Measurements from ENCODE around the gene RND3. TPM values are rescaled to one million over a fixed set of nuclear protein-coding genes. Genes with fewer than 3 reads are reported as not detected.
A peak's percentile ranks its signal among the peaks of the same experiment; 100 is the strongest.

RND3 gene
- total RNA-seq, 4 donors from 2014 or later, result 2.1 to 14.9 (median 12.3) TPM

GRCh38 chr2:150476809-150477302 lies 10.6 kb downstream of the RND3 start:
- TF ChIP-seq CTCF (IDR thresholded peaks at IDR 0.05 in 4 of 5, conservative IDR thresholded peaks at IDR 0.05 in 1 of 5) (no peak), POLR2A (IDR thresholded peaks at IDR 0.05) (no peak)
- Histone ChIP-seq H3K4me1 (peaks cover 60 to 66% of the 10 kb centered on the region in 2 donors), H3K27me3 (no peaks in the 10 kb centered on the region), H3K4me3 (no peak overlapping the region), H3K36me3 (no peaks in the 10 kb centered on the region), H3K27ac (peak overlapping the region; percentile 53 to 65 (median 58)), H3K9me3 (no peaks in the 10 kb centered on the region)
- ATAC-seq (no peak), DNase-seq (no peak)
- intact Hi-C loops (cut with DNase I; ENCODE audit: low total_unique reads), result no loop called here
- in situ Hi-C loops (cut with MboI; ENCODE audit: low sequenced_read_pairs in 4 of 4), result loop anchor here in 1 of 4 donors (25.0 kb wide), 1 partner anchor 665 kb away; no protein-coding TSS in a partner anchor

GRCh38 chr2:150476286-150476685 lies 11.2 kb downstream of the RND3 start:
- ATAC-seq, result no peak
- no peak overlapping the region for H3K4me3 ChIP-seq

GRCh38 chr2:150475479-150476250 lies 11.8 kb downstream of the RND3 start:
- intact Hi-C loops (cut with DNase I; ENCODE audit: low total_unique reads) (no loop called here), in situ Hi-C loops (cut with MboI; ENCODE audit: low sequenced_read_pairs in 4 of 4) (loop anchor here in 1 of 4 donors (25.0 kb wide), 1 partner anchor 663 kb away; no protein-coding TSS in a partner anchor)
- ATAC-seq (no peak), DNase-seq (no peak)
- Histone ChIP-seq H3K36me3 (peaks cover 0 to 1% of the 10 kb centered on the region in 2 donors), H3K27me3 (no peaks in the 10 kb centered on the region), H3K27ac (peak overlapping the region; percentile 56 to 65 (median 61)), H3K4me1 (peaks cover 48 to 59% of the 10 kb centered on the region in 2 donors), H3K4me3 (no peak overlapping the region), H3K9me3 (no peaks in the 10 kb centered on the region)
- no peak for TF ChIP-seq POLR2A (IDR thresholded peaks at IDR 0.05)
- no peak for TF ChIP-seq CTCF (IDR thresholded peaks at IDR 0.05 in 4 of 5, conservative IDR thresholded peaks at IDR 0.05 in 1 of 5)

More at GRCh38 chr2:150476286-150476685, 11.2 kb downstream of the RND3 start:
- Histone ChIP-seq H3K27ac (peak overlapping the region; percentile 53 to 65 (median 58)), H3K4me1 (peaks cover 54 to 64% of the 10 kb centered on the region in 2 donors), H3K27me3 (no peaks in the 10 kb centered on the region), H3K36me3 (no peaks in the 10 kb centered on the region), H3K9me3 (no peaks in the 10 kb centered on the region)
- in situ Hi-C loops (cut with MboI; ENCODE audit: low sequenced_read_pairs in 4 of 4) (loop anchor here in 1 of 4 donors (25.0 kb wide), 1 partner anchor 664 kb away; no protein-coding TSS in a partner anchor), intact Hi-C loops (cut with DNase I; ENCODE audit: low total_unique reads) (no loop called here)
- DNase-seq, result no peak
- TF ChIP-seq CTCF (IDR thresholded peaks at IDR 0.05 in 4 of 5, conservative IDR thresholded peaks at IDR 0.05 in 1 of 5) (no peak), POLR2A (IDR thresholded peaks at IDR 0.05) (no peak)

- no peak for DNase-seq
- H3K27me3 ChIP-seq, result no peaks in the 10 kb centered on the region
- ATAC-seq, result no peak
- H3K27ac ChIP-seq, result peak overlapping the region in 3 of 4 donors; percentile 30 to 65 (median 62)
- intact Hi-C loops (cut with DNase I; ENCODE audit: low total_unique reads), result no loop called here
- TF ChIP-seq CTCF (IDR thresholded peaks at IDR 0.05 in 4 of 5, conservative IDR thresholded peaks at IDR 0.05 in 1 of 5) (no peak), POLR2A (IDR thresholded peaks at IDR 0.05) (no peak)
- H3K9me3 ChIP-seq, result no peaks in the 10 kb centered on the region
- peaks cover 37 to 52% of the 10 kb centered on the region in 2 donors for H3K4me1 ChIP-seq
- no peak overlapping the region for H3K4me3 ChIP-seq
- in situ Hi-C loops (cut with MboI; ENCODE audit: low sequenced_read_pairs in 4 of 4), result loop anchor here in 1 of 4 donors (25.0 kb wide), 1 partner anchor 662 kb away; no protein-coding TSS in a partner anchor
- peaks cover 0 to 3% of the 10 kb centered on the region in 2 donors for H3K36me3 ChIP-seq
These were observed 13.0 kb downstream of the RND3 start for GRCh38 chr2:150474326-150475074.

Measured in gastrocnemius medialis (tissue), 4 donors.